Measurements from ENCODE around the gene PSMB3.
A peak's percentile ranks its signal among the peaks of the same experiment; 100 is the strongest.

The PSMB3 gene

DNA sequence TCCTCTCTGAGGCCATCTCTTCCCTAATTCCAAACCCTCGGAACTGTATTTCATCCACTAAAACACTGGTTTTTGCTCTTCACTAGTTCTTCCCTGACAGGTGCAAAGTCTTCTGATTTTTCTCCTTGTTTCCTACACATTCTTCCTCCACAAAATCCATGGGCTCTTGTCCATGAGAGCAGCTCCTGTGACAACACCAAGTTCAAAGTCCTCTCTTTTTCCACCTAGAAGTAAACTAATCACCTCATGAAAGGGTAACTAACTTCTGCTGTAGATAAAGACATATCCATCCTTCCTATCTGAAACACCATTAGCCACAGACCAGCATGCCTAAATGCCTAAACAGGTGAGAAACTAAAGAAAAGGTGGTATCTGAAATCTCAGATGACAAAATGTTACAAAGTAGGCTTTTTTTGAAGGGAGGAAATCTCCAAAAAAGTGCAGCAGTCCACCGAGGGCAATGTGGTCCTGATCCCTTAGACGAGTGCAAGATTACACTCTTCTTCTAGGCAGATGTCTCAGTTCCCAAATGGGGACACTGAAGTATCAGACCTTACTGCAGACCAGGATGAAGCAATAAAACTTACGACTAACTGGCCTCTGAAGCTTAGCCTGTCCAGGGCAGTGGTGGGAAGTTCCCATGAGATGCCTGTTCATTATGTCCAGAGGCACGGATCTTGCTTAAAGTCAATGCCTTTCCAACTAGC lies 44.1 kb downstream of the PSMB3 start:
- TF ChIP-seq, protein P1, sequence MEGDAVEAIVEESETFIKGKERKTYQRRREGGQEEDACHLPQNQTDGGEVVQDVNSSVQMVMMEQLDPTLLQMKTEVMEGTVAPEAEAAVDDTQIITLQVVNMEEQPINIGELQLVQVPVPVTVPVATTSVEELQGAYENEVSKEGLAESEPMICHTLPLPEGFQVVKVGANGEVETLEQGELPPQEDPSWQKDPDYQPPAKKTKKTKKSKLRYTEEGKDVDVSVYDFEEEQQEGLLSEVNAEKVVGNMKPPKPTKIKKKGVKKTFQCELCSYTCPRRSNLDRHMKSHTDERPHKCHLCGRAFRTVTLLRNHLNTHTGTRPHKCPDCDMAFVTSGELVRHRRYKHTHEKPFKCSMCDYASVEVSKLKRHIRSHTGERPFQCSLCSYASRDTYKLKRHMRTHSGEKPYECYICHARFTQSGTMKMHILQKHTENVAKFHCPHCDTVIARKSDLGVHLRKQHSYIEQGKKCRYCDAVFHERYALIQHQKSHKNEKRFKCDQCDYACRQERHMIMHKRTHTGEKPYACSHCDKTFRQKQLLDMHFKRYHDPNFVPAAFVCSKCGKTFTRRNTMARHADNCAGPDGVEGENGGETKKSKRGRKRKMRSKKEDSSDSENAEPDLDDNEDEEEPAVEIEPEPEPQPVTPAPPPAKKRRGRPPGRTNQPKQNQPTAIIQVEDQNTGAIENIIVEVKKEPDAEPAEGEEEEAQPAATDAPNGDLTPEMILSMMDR (IDR thresholded peaks at IDR 0.05; ENCODE audit: low read depth, low read length, poor library complexity, severe bottlenecking), result no peak
- TF ChIP-seq EZH2phosphoT487 (IDR thresholded peaks at IDR 0.05; ENCODE audit: borderline replicate concordance, low read length), result no peak
- H3K36me3 ChIP-seq (ENCODE audit: control insufficient read depth, low read length), result peaks cover 30% of the 10 kb centered on the region

DNA sequence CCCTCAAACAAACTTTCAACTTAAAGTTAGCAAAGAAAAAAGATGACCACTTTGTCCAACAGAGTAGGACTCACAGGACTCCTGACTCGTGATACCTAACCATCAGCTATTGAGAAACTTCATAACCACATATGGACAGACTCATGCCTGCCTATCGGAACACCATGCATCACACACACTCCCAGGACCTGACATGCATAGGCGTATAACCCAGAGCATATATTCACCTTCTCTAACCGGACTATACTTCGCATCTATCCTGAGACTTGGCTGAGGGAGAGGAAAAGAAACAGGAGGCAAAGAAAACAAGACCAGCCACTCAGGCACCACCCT lies 44.6 kb downstream of the PSMB3 start:
- Histone ChIP-seq H3K79me2 (ENCODE audit: control insufficient read depth, low read length) (peaks cover 63% of the 10 kb centered on the region), H3K9me2 (replicated peaks; ENCODE audit: control insufficient read depth, low read length) (no peaks in the 10 kb centered on the region), H3K27ac (ENCODE audit: low read depth, low read length) (no peak overlapping the region), H3F3A (ENCODE audit: control insufficient read depth, insufficient read depth) (peaks cover 14% of the 10 kb centered on the region), H3K36me3 (ENCODE audit: control insufficient read depth, low read length) (peaks cover 35% of the 10 kb centered on the region), H3K4me1 (ENCODE audit: control insufficient read depth, low read length) (peaks cover 21% of the 10 kb centered on the region), H3K4me2 (ENCODE audit: low read length) (peak overlapping the region; percentile 93), H3K9me3 (ENCODE audit: control insufficient read depth, insufficient read depth, low read length) (no peaks in the 10 kb centered on the region), H3K27me3 (ENCODE audit: control insufficient read depth, low read length) (no peaks in the 10 kb centered on the region), H4K20me1 (ENCODE audit: control insufficient read depth, insufficient read depth, low read depth, low read length) (no peaks in the 10 kb centered on the region), H3K4me3 (ENCODE audit: low read length) (peak overlapping the region; percentile 87)
- no peak for TF ChIP-seq EZH2phosphoT487 (IDR thresholded peaks at IDR 0.05; ENCODE audit: borderline replicate concordance, low read length)
- TF ChIP-seq, protein P1 (IDR thresholded peaks at IDR 0.05; ENCODE audit: low read depth, low read length, poor library complexity, severe bottlenecking), result no peak

More for the DNA sequence above, 44.1 kb downstream of the PSMB3 start:
- peak overlapping the region; percentile 87; the same call in 1 of the 2 replicates for H3K4me3 ChIP-seq (ENCODE audit: low read length)
- H3K9me3 ChIP-seq (ENCODE audit: control insufficient read depth, insufficient read depth, low read length), result no peaks in the 10 kb centered on the region
- H3K79me2 ChIP-seq (ENCODE audit: control insufficient read depth, low read length), result peaks cover 66% of the 10 kb centered on the region
- no peak overlapping the region for H3K27ac ChIP-seq (ENCODE audit: low read depth, low read length)
- H3K27me3 ChIP-seq (ENCODE audit: control insufficient read depth, low read length), result no peaks in the 10 kb centered on the region
- no peaks in the 10 kb centered on the region for H3K9me2 ChIP-seq (replicated peaks; ENCODE audit: control insufficient read depth, low read length)
- peaks cover 10% of the 10 kb centered on the region for H3F3A ChIP-seq (ENCODE audit: control insufficient read depth, insufficient read depth)
- H4K20me1 ChIP-seq (ENCODE audit: control insufficient read depth, insufficient read depth, low read depth, low read length), result no peaks in the 10 kb centered on the region
- peaks cover 21% of the 10 kb centered on the region for H3K4me1 ChIP-seq (ENCODE audit: control insufficient read depth, low read length)
- no peak overlapping the region for H3K4me2 ChIP-seq (ENCODE audit: low read length)

DNA sequence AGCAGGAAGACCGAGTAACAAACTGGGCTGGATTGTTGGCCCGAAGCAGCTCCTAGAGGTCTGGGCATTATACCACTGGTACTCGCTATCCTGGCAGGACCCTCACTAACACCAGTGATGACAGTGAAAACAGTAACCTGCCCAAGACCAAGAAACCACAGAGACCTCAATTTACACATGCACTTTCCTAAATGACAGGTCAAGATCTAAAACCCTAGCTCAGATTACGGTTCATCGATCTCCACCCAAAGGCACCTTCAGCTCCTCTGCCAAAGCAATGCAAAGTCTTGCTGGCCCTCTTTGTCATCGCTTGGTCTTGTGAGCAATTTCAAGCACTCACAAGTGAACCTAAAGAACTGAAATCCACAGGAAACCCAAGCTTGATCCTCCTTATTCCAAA lies 45.3 kb downstream of the PSMB3 start:
- Histone ChIP-seq H4K20me1 (ENCODE audit: control insufficient read depth, insufficient read depth, low read depth, low read length) (no peaks in the 10 kb centered on the region), H3K27ac (ENCODE audit: low read depth, low read length) (0 out of 2 replicates have a peak overlapping the region, but pooled peaks have one; percentile 60), H3K79me2 (ENCODE audit: control insufficient read depth, low read length) (peaks cover 56% of the 10 kb centered on the region), H3K4me2 (ENCODE audit: low read length) (peak overlapping the region; percentile 93), H3K4me1 (ENCODE audit: control insufficient read depth, low read length) (peaks cover 21% of the 10 kb centered on the region), H3K9me2 (replicated peaks; ENCODE audit: control insufficient read depth, low read length) (no peaks in the 10 kb centered on the region), H3K27me3 (ENCODE audit: control insufficient read depth, low read length) (no peaks in the 10 kb centered on the region), H3F3A (ENCODE audit: control insufficient read depth, insufficient read depth) (peaks cover 16% of the 10 kb centered on the region), H3K36me3 (ENCODE audit: control insufficient read depth, low read length) (peaks cover 42% of the 10 kb centered on the region), H3K4me3 (ENCODE audit: low read length) (peak overlapping the region; percentile 87), H3K9me3 (ENCODE audit: control insufficient read depth, insufficient read depth, low read length) (no peaks in the 10 kb centered on the region)
- no peak for TF ChIP-seq EZH2phosphoT487 (IDR thresholded peaks at IDR 0.05; ENCODE audit: borderline replicate concordance, low read length)
- TF ChIP-seq, protein P1 (IDR thresholded peaks at IDR 0.05; ENCODE audit: low read depth, low read length, poor library complexity, severe bottlenecking), result no peak
